Stimulated activated effector memory CD8-positive, alpha-beta T cell treated with anti-CD3 and anti-CD28 coated beads, Interleukin-12 subunit alpha, Interleukin-12 subunit beta, amount 100 ng/mL, for 72 hours (primary cell): Measurements from ENCODE around the gene LHPP.

Experiments used
- ATAC-seq: fragments of 150-1000 bp; cut with Tn5 transposase; 2 replicates; pipeline ENCODE4 v1.10.0; 2021
- DNase-seq, 2 donors: peaks; one replicate each; pipeline ENCODE4 v3.0.0; 2021 to 2022; ENCODE audit warnings: low spot score in 2 of 2
- H3K27ac Mint-ChIP-seq: one replicate; pipeline ENCODE4 v1.8.0; 2022; ENCODE audit warnings: mild to moderate bottlenecking, mixed read lengths
- H3K36me3 Mint-ChIP-seq: one replicate; pipeline ENCODE4 v1.8.0; 2022; ENCODE audit warnings: mild to moderate bottlenecking, mixed read lengths
- H3K4me1 Mint-ChIP-seq: one replicate; pipeline ENCODE4 v1.8.0; 2022; ENCODE audit warnings: mixed read lengths
- H3K4me3 Mint-ChIP-seq: one replicate; pipeline ENCODE4 v1.8.0; 2022; ENCODE audit warnings: mild to moderate bottlenecking, mixed read lengths
- H3K9me3 Mint-ChIP-seq: one replicate; pipeline ENCODE4 v1.8.0; 2022; ENCODE audit warnings: mixed read lengths

The LHPP gene

DNA sequence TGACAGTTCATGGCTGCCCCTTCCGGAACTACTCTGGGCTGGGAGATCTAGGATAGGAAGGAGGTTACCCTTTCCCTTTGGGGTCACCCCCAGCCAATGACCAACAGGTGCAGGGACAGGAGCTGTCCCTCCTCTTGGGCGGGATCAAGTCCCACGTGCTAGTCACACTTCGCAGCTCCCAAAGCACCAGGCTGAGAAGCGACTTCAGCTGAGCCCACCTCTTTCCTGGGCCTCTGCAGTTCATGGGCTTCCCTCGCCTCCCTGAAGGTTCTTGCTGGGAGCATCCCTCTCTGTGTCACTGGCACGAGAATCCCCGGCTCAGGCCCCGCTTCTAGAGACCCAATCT is 167.0 kb downstream of the LHPP start:
- H3K4me1 Mint-ChIP-seq, result peaks cover 92% of the 10 kb centered on the region

DNA sequence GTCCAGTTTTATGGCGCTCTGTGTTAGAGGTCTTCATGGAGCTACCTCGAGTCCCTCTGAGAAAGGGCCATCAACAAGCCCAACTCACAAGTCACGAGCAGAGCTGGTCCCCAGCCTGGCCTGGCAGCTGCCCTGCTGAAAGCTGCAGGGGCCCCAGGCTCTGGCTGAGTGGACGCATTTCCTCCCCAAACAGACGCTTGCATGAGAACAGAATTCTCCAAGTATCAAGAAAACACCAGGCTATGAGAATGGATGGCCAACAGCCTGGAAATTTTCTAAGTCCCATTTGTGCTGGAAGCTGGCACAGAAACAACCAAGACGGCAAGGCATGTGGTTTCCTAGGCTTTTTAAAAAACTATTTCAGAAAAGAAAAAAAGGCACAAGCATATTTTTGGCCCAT is 167.8 kb downstream of the LHPP start:
- Mint-ChIP-seq H3K36me3 (peaks cover 30% of the 10 kb centered on the region), H3K4me1 (peaks cover 89% of the 10 kb centered on the region), H3K4me3 (no peak overlapping the region), H3K27ac (peak overlapping the region; percentile 48), H3K9me3 (no peaks in the 10 kb centered on the region)
- ATAC-seq (no peak), DNase-seq (no peak)

More for the DNA sequence above, 167.0 kb downstream of the LHPP start:
- Mint-ChIP-seq H3K4me3 (no peak overlapping the region), H3K9me3 (no peaks in the 10 kb centered on the region), H3K36me3 (peaks cover 37% of the 10 kb centered on the region), H3K27ac (peak overlapping the region; percentile 48)
- DNase-seq (no peak), ATAC-seq (no peak)

DNA sequence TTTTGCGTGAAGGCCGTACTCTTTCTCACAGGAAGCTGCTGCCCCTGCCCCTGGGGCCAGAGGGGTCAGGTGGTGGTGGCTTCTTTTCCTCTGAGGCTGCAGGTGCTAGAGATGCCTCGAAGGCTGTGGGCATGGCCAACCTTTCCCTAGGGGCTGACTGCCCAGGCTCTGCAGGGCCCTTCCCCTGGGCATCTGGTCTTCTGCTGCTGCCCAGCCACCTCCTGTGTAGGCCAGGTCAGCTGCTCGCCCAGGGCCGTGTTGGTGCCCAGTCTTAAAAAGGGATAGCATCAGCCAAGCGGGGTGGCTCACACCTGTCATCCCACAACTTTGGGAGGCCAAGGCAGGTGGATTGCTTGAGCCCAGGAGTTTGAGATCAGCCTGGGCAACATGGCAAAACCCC is 168.2 kb downstream of the LHPP start:
- Mint-ChIP-seq H3K4me3 (no peak overlapping the region), H3K9me3 (no peaks in the 10 kb centered on the region), H3K27ac (peak overlapping the region; percentile 48), H3K36me3 (peaks cover 25% of the 10 kb centered on the region), H3K4me1 (peaks cover 89% of the 10 kb centered on the region)
- ATAC-seq (no peak), DNase-seq (no peak)

DNA sequence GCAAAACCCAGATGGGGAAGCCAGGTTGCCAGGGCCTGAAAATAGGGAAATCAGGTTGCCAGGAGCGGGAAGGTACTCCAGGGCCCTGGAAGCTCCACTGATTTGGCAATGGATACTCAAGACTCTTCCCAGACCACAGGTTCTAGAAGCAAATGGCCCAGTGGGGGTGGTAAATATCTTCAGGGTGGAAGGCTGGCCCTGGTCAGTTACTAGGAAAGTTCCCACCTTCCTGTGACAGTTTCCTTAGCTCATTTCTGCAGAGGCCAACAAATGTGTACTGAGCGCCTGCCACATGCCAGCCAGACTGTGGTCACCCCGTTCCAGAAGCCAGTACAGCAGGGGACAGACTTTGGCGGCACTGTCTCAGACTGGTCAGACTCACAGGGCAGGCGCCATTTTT is 168.9 kb downstream of the LHPP start:
- H3K27ac Mint-ChIP-seq, result peak overlapping the region; percentile 94
- H3K36me3 Mint-ChIP-seq, result peaks cover 25% of the 10 kb centered on the region
- H3K4me1 Mint-ChIP-seq, result peaks cover 85% of the 10 kb centered on the region
- no peak overlapping the region for H3K4me3 Mint-ChIP-seq
- ATAC-seq (no peak), DNase-seq (no peak)
- H3K9me3 Mint-ChIP-seq, result no peaks in the 10 kb centered on the region

DNA sequence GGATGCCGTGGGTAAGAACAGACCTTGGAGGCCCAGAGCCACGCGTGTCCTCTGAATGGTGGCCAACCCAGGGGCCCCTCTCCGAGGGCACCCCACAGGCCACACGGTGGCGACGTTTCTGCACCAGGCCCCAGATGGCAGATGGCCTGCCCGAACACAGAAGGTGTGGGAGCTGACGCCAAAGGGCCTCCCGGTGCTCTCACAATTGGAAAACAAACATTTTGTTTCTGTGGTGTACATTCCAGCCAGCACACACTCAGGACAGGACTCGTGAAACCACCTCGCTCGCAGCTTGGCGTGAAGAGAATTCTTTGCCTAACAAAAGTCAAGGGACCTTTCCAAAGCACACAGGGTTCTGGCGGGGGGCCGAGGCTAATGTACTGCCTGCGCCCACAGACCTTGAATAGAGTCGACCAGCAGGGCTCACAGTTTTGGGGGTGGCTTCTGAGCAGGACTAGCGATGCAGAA is 170.5 kb downstream of the LHPP start:
- H3K36me3 Mint-ChIP-seq, result peaks cover 20% of the 10 kb centered on the region
- peak overlapping the region; percentile 25 for H3K4me3 Mint-ChIP-seq
- H3K4me1 Mint-ChIP-seq, result peaks cover 84% of the 10 kb centered on the region
- H3K9me3 Mint-ChIP-seq, result no peaks in the 10 kb centered on the region
- DNase-seq, result no peak
- peak overlapping the region; percentile 94 for H3K27ac Mint-ChIP-seq
- ATAC-seq, result peak; percentile 51

DNA sequence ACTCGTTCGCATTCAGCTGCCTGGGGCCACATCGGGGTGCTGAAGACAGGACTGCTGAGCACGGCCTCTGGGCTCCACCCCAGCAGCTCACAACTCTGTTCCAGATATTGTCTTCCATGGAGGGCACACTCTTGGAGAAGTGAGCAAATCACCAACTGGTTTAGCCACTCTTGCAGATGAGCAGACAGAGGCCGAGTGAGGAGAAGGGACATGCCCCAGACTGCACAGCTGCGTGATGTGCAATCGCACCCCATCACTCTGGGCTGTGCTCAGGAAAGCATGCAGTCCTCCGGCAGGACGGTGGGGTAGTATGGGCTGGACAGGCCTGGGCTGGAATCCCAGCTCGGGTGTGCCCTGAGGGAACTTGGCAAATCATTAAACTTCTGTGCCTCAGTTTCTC is 170.9 kb downstream of the LHPP start:
- DNase-seq, result no peak
- H3K4me1 Mint-ChIP-seq, result peaks cover 84% of the 10 kb centered on the region
- H3K27ac Mint-ChIP-seq, result peak overlapping the region; percentile 55
- H3K36me3 Mint-ChIP-seq, result peaks cover 20% of the 10 kb centered on the region
- no peak overlapping the region for H3K4me3 Mint-ChIP-seq
- no peak for ATAC-seq
- no peaks in the 10 kb centered on the region for H3K9me3 Mint-ChIP-seq

DNA sequence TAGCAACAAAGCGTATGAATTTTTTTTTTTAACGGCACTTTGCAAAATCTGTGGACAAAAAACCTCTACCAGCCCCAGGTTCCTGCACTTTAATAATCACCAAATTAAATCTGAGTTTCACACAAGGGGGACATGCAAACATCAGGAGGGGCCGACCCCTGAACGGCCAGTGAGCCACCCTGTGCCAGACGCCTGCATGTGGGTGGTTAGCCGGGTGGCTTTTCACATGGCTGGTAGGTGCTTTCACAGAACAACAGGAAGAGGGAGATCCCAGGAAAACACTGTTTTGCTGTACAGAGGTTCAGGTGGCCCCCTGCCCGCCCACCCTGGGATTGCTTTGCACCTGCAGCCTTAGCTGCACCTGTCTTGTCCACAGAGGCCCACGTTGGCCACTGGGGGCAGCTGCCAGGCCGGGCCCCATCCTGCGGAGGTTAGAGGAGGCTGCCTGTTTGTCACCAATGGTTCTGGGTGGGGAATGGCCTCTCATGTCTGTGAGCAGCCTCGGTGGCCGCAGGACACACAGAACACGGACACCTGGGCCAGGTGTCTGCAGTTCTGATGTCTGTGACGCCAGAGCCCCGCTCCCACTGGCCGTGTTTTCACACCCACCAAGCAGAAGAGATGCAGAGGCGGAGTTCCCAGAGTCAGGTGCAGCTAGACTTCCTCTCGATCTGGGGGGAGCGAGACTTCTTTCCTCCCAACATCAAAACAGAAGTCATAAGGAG is 174.8 kb downstream of the LHPP start:
- peak; percentile 25 for ATAC-seq
- H3K4me1 Mint-ChIP-seq, result peaks cover 88% of the 10 kb centered on the region
- H3K27ac Mint-ChIP-seq, result peak overlapping the region; percentile 80

DNA sequence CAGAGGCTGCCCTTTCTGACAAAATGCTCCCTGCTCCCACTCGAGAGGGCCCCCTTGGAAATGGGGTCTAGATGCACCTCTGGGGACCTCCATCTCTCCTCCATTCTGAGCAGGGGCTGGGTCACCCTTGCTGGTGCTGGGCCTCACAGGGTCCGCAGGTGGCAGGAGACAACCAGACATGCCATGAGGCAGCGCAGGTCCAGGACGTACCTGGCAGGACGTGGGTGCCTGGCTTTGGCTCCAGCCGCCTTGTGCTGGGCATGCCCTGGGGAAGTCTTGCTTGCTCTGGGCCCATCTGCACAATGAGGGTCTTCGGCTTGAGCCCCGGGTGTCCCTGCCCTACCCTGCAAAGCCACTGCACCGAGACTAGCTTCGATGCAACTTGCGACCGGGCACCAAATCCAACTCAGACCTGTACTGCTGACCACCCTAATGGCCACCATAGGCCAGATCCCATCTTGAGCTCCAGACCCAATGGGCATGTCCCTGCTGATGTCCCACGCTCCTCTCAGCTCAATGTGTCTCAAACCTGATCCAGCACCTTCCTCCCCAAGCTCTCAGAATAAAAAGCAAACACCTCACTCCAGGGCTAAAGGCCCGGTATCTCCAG is 175.6 kb downstream of the LHPP start:
- peak overlapping the region; percentile 80 for H3K27ac Mint-ChIP-seq
- DNase-seq, result no peak
- ATAC-seq, result no peak
- H3K36me3 Mint-ChIP-seq, result peaks cover 20% of the 10 kb centered on the region
- peak overlapping the region; percentile 57 for H3K4me3 Mint-ChIP-seq
- H3K4me1 Mint-ChIP-seq, result peaks cover 88% of the 10 kb centered on the region
- no peaks in the 10 kb centered on the region for H3K9me3 Mint-ChIP-seq

More for the DNA sequence above, 174.8 kb downstream of the LHPP start:
- DNase-seq, result no peak
- Mint-ChIP-seq H3K36me3 (peaks cover 15% of the 10 kb centered on the region), H3K4me3 (peak overlapping the region; percentile 57), H3K9me3 (no peaks in the 10 kb centered on the region)

DNA sequence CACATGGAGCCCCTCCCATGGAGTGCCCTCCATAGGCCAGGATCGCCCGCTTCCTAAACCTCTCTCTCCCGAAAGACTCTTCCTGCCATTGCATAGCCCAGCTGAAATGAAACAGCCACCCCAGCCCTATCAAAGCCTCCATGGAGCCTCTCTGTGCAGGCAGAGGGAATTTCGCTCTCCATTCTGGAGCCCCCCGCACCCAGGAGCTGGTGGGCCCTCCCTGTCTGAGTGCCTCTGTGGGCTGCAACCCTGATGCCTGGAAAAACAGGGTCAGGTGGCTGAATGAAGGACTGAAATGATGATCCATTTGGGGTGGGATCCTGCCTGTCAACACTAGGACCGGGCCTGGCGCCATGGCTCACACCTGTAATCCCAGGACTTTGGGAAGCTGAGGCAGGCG is 176.1 kb downstream of the LHPP start:
- H3K36me3 Mint-ChIP-seq, result peaks cover 20% of the 10 kb centered on the region
- H3K9me3 Mint-ChIP-seq, result no peaks in the 10 kb centered on the region
- ATAC-seq (no peak), DNase-seq (no peak)
- H3K4me3 Mint-ChIP-seq, result peak overlapping the region; percentile 57
- H3K4me1 Mint-ChIP-seq, result peaks cover 88% of the 10 kb centered on the region
- peak overlapping the region; percentile 80 for H3K27ac Mint-ChIP-seq

DNA sequence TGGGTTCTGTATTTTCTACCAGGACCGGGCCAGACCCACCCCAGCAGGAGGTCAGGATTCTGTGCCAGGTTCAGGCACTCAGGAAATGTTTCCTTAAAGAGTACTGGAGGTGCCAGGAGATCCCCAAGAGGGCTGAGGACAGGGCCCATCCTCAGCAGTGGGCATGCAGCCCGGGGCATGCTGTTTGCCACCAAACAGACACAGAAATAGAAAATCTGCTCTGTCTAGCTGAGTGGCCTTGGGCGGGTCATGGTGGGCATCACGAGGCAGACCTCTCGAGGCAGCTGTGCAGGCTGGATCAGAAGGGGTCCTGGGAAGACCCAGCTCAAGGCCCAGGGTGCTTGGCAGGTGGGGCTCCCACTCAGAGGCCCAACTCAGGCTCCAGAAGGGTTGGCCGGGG is 177.6 kb downstream of the LHPP start:
- no peaks in the 10 kb centered on the region for H3K9me3 Mint-ChIP-seq
- ATAC-seq (no peak), DNase-seq (no peak)
- H3K4me1 Mint-ChIP-seq, result peaks cover 91% of the 10 kb centered on the region
- H3K27ac Mint-ChIP-seq, result no peak overlapping the region
- H3K36me3 Mint-ChIP-seq, result peaks cover 25% of the 10 kb centered on the region
- H3K4me3 Mint-ChIP-seq, result no peak overlapping the region

DNA sequence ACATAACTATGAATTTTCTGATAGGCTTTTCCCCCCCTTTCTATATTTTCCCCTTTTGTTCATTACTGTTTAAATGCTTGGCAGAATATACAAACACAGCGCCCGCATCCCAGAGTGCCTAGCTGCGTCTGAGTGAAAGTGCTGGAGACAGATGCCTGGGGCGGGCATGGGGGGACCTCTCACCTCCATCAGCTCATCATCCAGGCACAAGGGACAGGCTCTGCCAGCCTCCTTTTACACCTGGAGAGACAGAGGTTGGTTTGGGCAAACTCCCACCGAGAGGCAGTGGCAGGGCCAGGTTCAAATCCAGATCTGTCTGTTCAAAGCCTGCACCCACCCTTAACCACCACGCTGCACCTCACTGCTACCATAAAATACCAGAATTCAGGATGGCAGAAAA is 178.0 kb downstream of the LHPP start:
- Mint-ChIP-seq H3K4me3 (no peak overlapping the region), H3K36me3 (peaks cover 25% of the 10 kb centered on the region), H3K9me3 (no peaks in the 10 kb centered on the region), H3K27ac (no peak overlapping the region), H3K4me1 (peaks cover 92% of the 10 kb centered on the region)
- no peak for DNase-seq
- ATAC-seq, result no peak

DNA sequence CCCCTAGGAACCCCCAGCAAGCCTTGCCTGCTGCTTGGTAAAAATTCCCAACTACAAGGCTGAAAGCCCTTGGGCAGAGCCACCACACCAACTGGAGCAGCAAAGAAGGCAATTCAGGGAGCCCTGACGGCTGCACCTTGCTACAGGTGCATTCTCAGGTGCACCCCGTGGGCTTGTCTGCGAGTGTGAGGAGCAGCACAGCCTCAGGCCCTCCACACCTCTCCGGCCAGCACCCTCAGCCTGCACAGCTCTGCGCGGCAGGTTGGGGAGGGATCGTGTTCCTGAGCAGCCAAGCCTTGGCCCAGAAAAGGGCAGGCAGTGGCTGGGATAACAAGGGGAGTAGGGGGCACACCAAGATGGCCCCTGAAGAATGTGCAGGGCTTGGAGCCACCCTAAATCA is 178.4 kb downstream of the LHPP start:
- H3K4me1 Mint-ChIP-seq, result peaks cover 95% of the 10 kb centered on the region
- H3K27ac Mint-ChIP-seq, result peak overlapping the region; percentile 95
- ATAC-seq (no peak), DNase-seq (no peak)
- peak overlapping the region; percentile 75 for H3K4me3 Mint-ChIP-seq
- H3K9me3 Mint-ChIP-seq, result no peaks in the 10 kb centered on the region
- H3K36me3 Mint-ChIP-seq, result peaks cover 25% of the 10 kb centered on the region

DNA sequence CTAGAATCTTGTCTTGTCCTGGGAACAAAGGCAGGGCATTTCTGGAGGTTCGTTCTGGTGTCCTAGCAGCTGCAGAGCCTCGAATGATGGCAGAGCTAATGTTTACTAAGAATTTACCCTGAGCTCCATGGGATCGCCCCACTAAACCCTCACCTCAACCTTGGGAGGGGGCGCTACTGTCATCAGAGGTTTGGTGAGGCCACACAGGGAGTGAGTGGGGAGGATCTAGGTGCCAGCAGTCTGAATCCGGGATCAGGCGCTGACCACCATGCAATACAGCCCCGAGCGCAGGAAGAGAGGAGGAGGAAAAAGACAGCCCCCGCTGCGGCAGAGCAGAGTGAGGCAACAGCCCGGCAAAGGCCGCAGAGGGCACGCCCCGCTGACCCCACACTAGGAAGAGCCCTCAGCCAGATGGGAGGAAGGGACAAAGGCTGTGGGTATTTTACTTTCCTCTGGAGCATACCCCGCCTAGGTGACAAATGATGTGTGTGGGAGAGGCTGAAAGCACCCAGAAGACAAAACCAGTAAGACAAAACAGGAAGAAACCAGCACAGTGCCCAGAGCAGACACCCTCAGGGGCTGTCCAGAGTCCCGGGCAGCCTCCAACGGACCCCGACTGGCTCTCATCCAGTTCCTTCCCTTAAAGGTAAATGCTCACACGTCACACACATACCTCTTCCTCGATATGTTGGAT is 179.1 kb downstream of the LHPP start:
- Mint-ChIP-seq H3K4me3 (peak overlapping the region; percentile 75), H3K27ac (peak overlapping the region; percentile 95), H3K9me3 (no peaks in the 10 kb centered on the region), H3K36me3 (peaks cover 25% of the 10 kb centered on the region), H3K4me1 (peaks cover 96% of the 10 kb centered on the region)
- DNase-seq, result no peak
- ATAC-seq, result peak; percentile 70

DNA sequence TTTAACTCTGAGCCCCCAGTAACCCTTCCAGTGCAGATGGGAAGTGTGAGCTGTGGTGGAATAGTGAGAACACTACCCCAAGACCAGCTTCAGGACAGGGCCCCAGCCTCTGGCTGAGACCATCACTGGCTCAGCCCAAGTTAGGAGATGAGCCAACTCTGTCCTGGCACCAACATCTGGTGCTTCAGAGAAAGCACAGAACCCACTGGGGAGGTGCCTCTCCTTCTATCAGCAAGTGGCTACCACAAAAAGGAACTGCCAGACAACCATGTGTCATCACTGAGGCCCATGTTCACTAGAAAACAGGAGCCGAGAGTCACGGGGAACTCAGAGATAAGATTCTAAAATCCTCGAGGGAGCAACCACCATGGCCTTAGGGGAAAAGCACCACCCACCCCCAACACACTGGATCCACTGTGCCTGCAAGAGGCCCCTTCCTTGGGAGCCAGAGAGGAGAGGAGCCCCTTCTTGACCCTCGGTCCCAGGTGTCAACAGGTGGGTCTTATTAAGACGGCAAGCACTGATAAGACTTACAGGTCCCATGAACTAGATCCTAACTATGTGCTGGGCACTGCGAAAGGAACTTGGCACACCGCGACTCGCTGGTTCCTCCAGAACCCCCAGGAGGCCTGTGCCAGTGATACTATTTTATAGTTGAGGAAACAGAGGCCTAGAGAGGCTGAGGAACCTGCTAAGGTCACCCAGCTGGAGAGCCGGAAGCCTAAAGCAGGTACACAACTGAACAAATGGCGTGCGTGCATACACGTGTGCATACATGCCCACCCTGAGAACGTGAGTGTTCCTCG is 179.9 kb downstream of the LHPP start:
- ATAC-seq (peak; percentile 94), DNase-seq (peak; percentile 29 to 69)
- H3K9me3 Mint-ChIP-seq, result no peaks in the 10 kb centered on the region
- H3K4me1 Mint-ChIP-seq, result peaks cover 97% of the 10 kb centered on the region
- peak overlapping the region; percentile 75 for H3K4me3 Mint-ChIP-seq
- H3K27ac Mint-ChIP-seq, result peak overlapping the region; percentile 95
- H3K36me3 Mint-ChIP-seq, result peaks cover 25% of the 10 kb centered on the region

DNA sequence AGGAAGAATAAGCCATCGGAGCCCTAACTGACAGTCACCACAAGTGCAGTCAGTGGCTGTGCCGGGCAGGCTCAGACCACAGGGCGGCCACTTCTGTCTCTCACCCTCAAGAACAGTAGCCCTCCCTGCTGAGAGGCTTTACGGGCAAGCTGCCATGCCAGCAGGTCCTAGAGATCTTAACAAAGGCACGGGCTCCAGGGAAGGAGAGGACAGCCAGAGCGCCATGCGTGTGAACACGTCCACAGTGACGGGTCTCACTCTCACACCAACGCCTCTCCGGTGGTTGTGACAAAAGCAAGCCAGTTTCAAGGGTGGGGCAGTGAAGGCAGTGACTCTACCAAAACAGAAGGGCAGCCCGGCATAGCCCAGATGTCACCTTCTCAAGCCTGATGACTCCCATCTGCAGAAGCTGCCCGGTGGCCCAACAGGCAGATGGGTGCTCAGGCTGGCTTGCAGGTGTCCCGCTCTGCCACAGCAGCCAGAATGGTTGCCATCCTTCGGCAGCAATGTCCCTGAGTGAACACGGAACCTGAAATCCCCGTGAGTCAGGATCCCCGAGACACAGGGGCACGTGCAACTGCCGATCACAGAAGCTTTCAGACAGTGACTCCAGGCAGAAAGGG is 180.6 kb downstream of the LHPP start:
- Mint-ChIP-seq H3K4me1 (peaks cover 97% of the 10 kb centered on the region), H3K36me3 (peaks cover 29% of the 10 kb centered on the region), H3K4me3 (peak overlapping the region; percentile 75), H3K27ac (peak overlapping the region; percentile 95), H3K9me3 (no peaks in the 10 kb centered on the region)
- ATAC-seq, result peak; percentile 2
- no peak for DNase-seq
